Islet of Langerhans (tissue), 1 donor: Measurements from ENCODE around the gene LINGO1.

Experiments
- FAIRE-seq: peaks from one replicate; lab custom pipeline; 2011; peaks lifted over from hg19 to GRCh38; lab: Jason Lieb, UNC

Gene LINGO1

GRCh38 chr15:77596821-77597803 lies 35.6 kb downstream of the LINGO1 start:
- FAIRE-seq: no peak

GRCh38 chr15:77595231-77595630 lies 37.5 kb downstream of the LINGO1 start:
- FAIRE-seq: no peak

- no peak for FAIRE-seq
Observed at GRCh38 chr15:77592758-77593157, 40.0 kb downstream of the LINGO1 start.

- FAIRE-seq: no peak
Observed at GRCh38 chr15:77591968-77592613, 40.6 kb downstream of the LINGO1 start.

- FAIRE-seq: no peak
Observed at GRCh38 chr15:77589839-77590238, 42.9 kb downstream of the LINGO1 start.

- FAIRE-seq: no peak
Observed at GRCh38 chr15:77588126-77588525, 44.6 kb downstream of the LINGO1 start.

GRCh38 chr15:77584691-77585090 lies 48.0 kb downstream of the LINGO1 start:
- no peak for FAIRE-seq

GRCh38 chr15:77584201-77584600 lies 48.5 kb downstream of the LINGO1 start:
- FAIRE-seq: no peak

- no peak for FAIRE-seq
Observed at GRCh38 chr15:77582763-77583162, 49.9 kb downstream of the LINGO1 start.

- no peak for FAIRE-seq
Observed at GRCh38 chr15:77581896-77582569, 50.7 kb downstream of the LINGO1 start.

- FAIRE-seq: no peak
Observed at GRCh38 chr15:77580996-77581682, 51.6 kb downstream of the LINGO1 start.

GRCh38 chr15:77579498-77580188 lies 53.1 kb downstream of the LINGO1 start:
- FAIRE-seq: no peak

- FAIRE-seq: no peak
Observed at GRCh38 chr15:77578641-77579372, 53.9 kb downstream of the LINGO1 start.

- FAIRE-seq: no peak
Observed at GRCh38 chr15:77577366-77577950, 55.3 kb downstream of the LINGO1 start.

- FAIRE-seq: no peak
Observed at GRCh38 chr15:77576538-77576937, 56.2 kb downstream of the LINGO1 start.

GRCh38 chr15:77575203-77575934 lies 57.3 kb downstream of the LINGO1 start:
- FAIRE-seq: no peak

GRCh38 chr15:77574521-77575202 lies 58.0 kb downstream of the LINGO1 start:
- FAIRE-seq: no peak

- no peak for FAIRE-seq
Observed at GRCh38 chr15:77573802-77574201, 58.9 kb downstream of the LINGO1 start.

GRCh38 chr15:77572186-77572585 lies 60.5 kb downstream of the LINGO1 start:
- no peak for FAIRE-seq
